ENCODE measurements around the gene PNPO. TPM values are rescaled to one million over a fixed set of nuclear protein-coding genes. Genes with fewer than 3 reads are reported as not detected.

The PNPO gene
- polyA plus RNA-seq, 3 donors: 6.2 to 9.6 (median 9.2) TPM

GRCh38 chr17:47962901-47963300, 21.5 kb downstream of the PNPO start:
- H3K27ac ChIP-seq (ENCODE audit: low read depth, low read length): no peak overlapping the region
- WGBS, 3 donors: 73 to 93% (median 92%) methylated on average over 3 of the region's 3 CpGs

- H3K27ac ChIP-seq (ENCODE audit: low read depth, low read length): no peak overlapping the region
- WGBS, 3 donors: 90 to 97% (median 95%) methylated on average over 5 of the region's 5 CpGs
Measured at GRCh38 chr17:47964856-47965255, 23.5 kb downstream of the PNPO start.

- 29 to 56% (median 39%) methylated on average over 1 of the region's 1 CpG for WGBS, 3 donors
Measured at GRCh38 chr17:47966079-47966519, 24.7 kb downstream of the PNPO start.

GRCh38 chr17:47967607-47968252, 26.4 kb downstream of the PNPO start:
- no peak overlapping the region for H3K27ac ChIP-seq (ENCODE audit: low read depth, low read length)
- WGBS, 3 donors: 22 to 59% (median 49%) methylated on average over 5 of the region's 5 CpGs

More at GRCh38 chr17:47966079-47966519, 24.7 kb downstream of the PNPO start:
- peak overlapping the region; percentile 26 for H3K27ac ChIP-seq (ENCODE audit: low read depth, low read length)

GRCh38 chr17:47968836-47969235, 27.5 kb downstream of the PNPO start:
- WGBS, 3 donors: 89 to 97% (median 95%) methylated on average over 5 of the region's 5 CpGs
- H3K27ac ChIP-seq (ENCODE audit: low read depth, low read length): no peak overlapping the region

GRCh38 chr17:47969930-47970724, 28.8 kb downstream of the PNPO start:
- WGBS, 3 donors: 38 to 45% (median 39%) methylated on average over 15 of the region's 15 CpGs

GRCh38 chr17:47970725-47971499, 29.5 kb downstream of the PNPO start, which contains the start of gene CDK5RAP3:
Gene CDK5RAP3 (plus strand): TSS chr17:47971113. CDS start chr17:47971147, 34 bp downstream.
- no peak within 1 kb of the TSS for H3K27ac ChIP-seq (ENCODE audit: low read depth, low read length)
- 0 to 1% (median 1%) methylated on average over 55 to 62 of the region's 62 CpGs for WGBS, 3 donors

More at GRCh38 chr17:47969930-47970724, 28.8 kb downstream of the PNPO start:
- no peak overlapping the region for H3K27ac ChIP-seq (ENCODE audit: low read depth, low read length)

- no peak overlapping the region for H3K27ac ChIP-seq (ENCODE audit: low read depth, low read length)
- 92 to 94% (median 93%) methylated on average over 8 of the region's 8 CpGs for whole genome bisulfite sequencing, 3 donors
Measured at GRCh38 chr17:47973541-47973940, 32.2 kb downstream of the PNPO start.

- WGBS, 3 donors: 81 to 90% (median 83%) methylated on average over 15 of the region's 15 CpGs
- no peak overlapping the region for H3K27ac ChIP-seq (ENCODE audit: low read depth, low read length)
Measured at GRCh38 chr17:47975189-47975822, 33.9 kb downstream of the PNPO start.

GRCh38 chr17:47975823-47976205, 34.4 kb downstream of the PNPO start:
- 90 to 94% (median 93%) methylated on average over 10 of the region's 10 CpGs for WGBS, 3 donors
- no peak overlapping the region for H3K27ac ChIP-seq (ENCODE audit: low read depth, low read length)

GRCh38 chr17:47978324-47978723, 37.0 kb downstream of the PNPO start:
- H3K27ac ChIP-seq (ENCODE audit: low read depth, low read length): no peak overlapping the region
- WGBS, 3 donors: 27 to 38% (median 30%) methylated on average over 7 of the region's 7 CpGs

- H3K27ac ChIP-seq (ENCODE audit: low read depth, low read length): no peak overlapping the region
Measured at GRCh38 chr17:47980541-47980940, 39.2 kb downstream of the PNPO start.

- WGBS, 3 donors: 67 to 92% (median 70%) methylated on average over 9 of the region's 9 CpGs
- no peak overlapping the region for H3K27ac ChIP-seq (ENCODE audit: low read depth, low read length)
Measured at GRCh38 chr17:47981462-47981861, 40.1 kb downstream of the PNPO start.

- 60 to 77% (median 74%) methylated on average over 14 of the region's 14 CpGs for WGBS, 3 donors
- no peak overlapping the region for H3K27ac ChIP-seq (ENCODE audit: low read depth, low read length)
Measured at GRCh38 chr17:47982091-47982617, 40.8 kb downstream of the PNPO start.

- WGBS, 3 donors: 68 to 81% (median 74%) methylated on average over 9 of the region's 9 CpGs
Measured at GRCh38 chr17:47982645-47983390, 41.4 kb downstream of the PNPO start.

GRCh38 chr17:47983492-47984223, 42.3 kb downstream of the PNPO start:
- 62 to 79% (median 67%) methylated on average over 11 of the region's 11 CpGs for WGBS, 3 donors
- H3K27ac ChIP-seq (ENCODE audit: low read depth, low read length): no peak overlapping the region

More at GRCh38 chr17:47982645-47983390, 41.4 kb downstream of the PNPO start:
- H3K27ac ChIP-seq (ENCODE audit: low read depth, low read length): no peak overlapping the region

GRCh38 chr17:47986520-47986919, 45.1 kb downstream of the PNPO start:
- 71 to 83% (median 79%) methylated on average over 5 of the region's 5 CpGs for WGBS, 3 donors

More at GRCh38 chr17:47986520-47986919, 45.1 kb downstream of the PNPO start:
- no peak overlapping the region for H3K27ac ChIP-seq (ENCODE audit: low read depth, low read length)
